DOHH2 (cell line): ENCODE measurements around the gene RNU1-3.
"Not testable (repeated sequence)": the region's sequence is repeated elsewhere in the genome, so short reads cannot be mapped to it uniquely, and the experiment has no call there.

ENCODE experiments used
- H3F3A ChIP-seq: fragments of 200-600 bp; sonication (generic), shearing (Covaris generic); 2 replicates; pipeline ENCODE4 v1.6.0; 2016; ENCODE audit warnings: antibody characterized with exemption, mild to moderate bottlenecking; ENCODE audit not compliant: control insufficient read depth, insufficient read depth
- H3K27ac ChIP-seq: fragments of 200-600 bp; sonication (generic); 2 replicates; pipeline ENCODE4 v1.5.1; 2014; ENCODE audit warnings: low read depth, mild to moderate bottlenecking, low read length, moderate library complexity
- H3K27me3 ChIP-seq: fragments of 200-600 bp; sonication (generic); 2 replicates; pipeline ENCODE4 v1.6.1; 2014; ENCODE audit warnings: mild to moderate bottlenecking, low read length, mixed read lengths; ENCODE audit not compliant: control insufficient read depth
- H3K36me3 ChIP-seq: fragments of 200-600 bp; sonication (generic); 2 replicates; pipeline ENCODE4 v1.6.1; 2014; ENCODE audit warnings: mild to moderate bottlenecking, low read length, moderate library complexity, mixed read lengths; ENCODE audit not compliant: control insufficient read depth
- H3K4me1 ChIP-seq: fragments of 200-600 bp; sonication (generic); 2 replicates; pipeline ENCODE4 v1.6.1; 2014; ENCODE audit warnings: mild to moderate bottlenecking, low read length, mixed read lengths; ENCODE audit not compliant: control insufficient read depth
- H3K4me2 ChIP-seq: fragments of 200-600 bp; sonication (generic); 2 replicates; pipeline ENCODE4 v1.6.0; 2014; ENCODE audit warnings: mild to moderate bottlenecking, low read length, moderate library complexity
- H3K4me3 ChIP-seq: fragments of 200-600 bp; sonication (generic); 2 replicates; pipeline ENCODE4 v1.5.1; 2014; ENCODE audit warnings: mild to moderate bottlenecking, low read length, mixed read lengths
- H3K79me2 ChIP-seq: fragments of 200-600 bp; sonication (generic); 2 replicates; pipeline ENCODE4 v1.6.1; 2014; ENCODE audit warnings: mild to moderate bottlenecking, low read length, mixed read lengths; ENCODE audit not compliant: control insufficient read depth
- H3K9me2 ChIP-seq: fragments of 200-600 bp; sonication (generic); replicated peaks from 2 replicates; pipeline ENCODE4 v1.6.1; 2014; ENCODE audit warnings: mild to moderate bottlenecking, low read length, mixed read lengths; ENCODE audit not compliant: control insufficient read depth
- H3K9me3 ChIP-seq: fragments of 200-600 bp; sonication (generic); 2 replicates; pipeline ENCODE4 v1.6.1; 2014; ENCODE audit warnings: antibody characterized with exemption, low read length, mixed read lengths; ENCODE audit not compliant: control insufficient read depth, insufficient read depth
- H4K20me1 ChIP-seq: fragments of 200-600 bp; sonication (generic); 2 replicates; pipeline ENCODE4 v1.6.0; 2014; ENCODE audit warnings: low read depth, mild to moderate bottlenecking, antibody characterized with exemption, low read length, moderate library complexity; ENCODE audit not compliant: control insufficient read depth, insufficient read depth
- EZH2phosphoT487 ChIP-seq: fragments of 200-600 bp; sonication (generic); IDR thresholded peaks from 2 replicates; pipeline ENCODE4 v1.6.1; 2017; ENCODE audit warnings: borderline replicate concordance, mild to moderate bottlenecking, antibody characterized with exemption, low read length, moderate library complexity, mixed read lengths
- TF ChIP-seq, protein P1 (sequence below): fragments of 200-600 bp; sonication (generic); IDR thresholded peaks from one replicate; pipeline ENCODE4 v1.5.1; 2014; ENCODE audit warnings: antibody characterized with exemption, mild to moderate bottlenecking, low read depth, low read length; ENCODE audit not compliant: poor library complexity, severe bottlenecking

The RNU1-3 gene

DNA sequence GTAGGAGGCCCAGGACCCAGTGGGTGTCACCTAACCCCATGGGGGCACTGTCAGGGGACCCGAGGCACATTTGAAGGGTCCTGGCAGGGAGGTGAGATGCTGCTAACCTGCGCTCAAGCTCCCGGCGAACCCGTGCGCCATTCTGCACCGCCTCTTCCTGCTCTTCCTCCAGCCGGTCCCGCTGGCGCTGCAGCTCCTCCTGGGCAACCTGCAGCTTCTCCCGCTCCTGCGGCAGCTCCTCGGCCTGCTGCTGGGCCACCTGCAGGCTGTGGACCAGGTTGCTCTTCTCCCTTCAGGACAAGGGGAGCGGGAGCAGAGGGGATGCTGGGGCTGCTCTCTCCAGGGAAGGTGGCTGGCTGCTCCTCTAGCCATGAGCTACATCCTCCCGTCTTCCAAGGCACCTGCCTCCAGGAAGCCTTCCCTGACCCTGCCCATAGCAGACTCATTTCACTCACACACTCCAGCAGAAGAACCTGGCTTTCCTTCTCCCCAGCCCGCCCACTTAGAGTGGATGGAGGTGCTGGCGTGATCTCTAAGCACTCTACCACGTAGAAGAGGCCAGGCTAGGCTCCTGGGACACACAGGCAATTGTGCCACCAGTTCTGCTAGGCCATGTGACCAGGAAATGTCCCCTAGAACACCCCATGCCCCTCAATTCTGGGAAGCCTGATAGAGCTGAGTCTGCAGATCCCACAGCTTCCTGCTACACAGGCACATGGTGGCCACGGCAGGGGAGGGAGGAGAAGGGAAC is 38.2 kb downstream of the RNU1-3 start:
- Histone ChIP-seq H3K27ac (no peak overlapping the region), H3K9me2 (no peaks in the 10 kb centered on the region), H3K9me3 (no peaks in the 10 kb centered on the region), H3K79me2 (no peaks in the 10 kb centered on the region), H3K36me3 (peaks cover 59% of the 10 kb centered on the region), H3K4me3 (no peak overlapping the region), H3K4me1 (no peaks in the 10 kb centered on the region), H3K4me2 (no peak overlapping the region), H3F3A (no peaks in the 10 kb centered on the region), H4K20me1 (no peaks in the 10 kb centered on the region), H3K27me3 (no peaks in the 10 kb centered on the region)
- TF ChIP-seq EZH2phosphoT487: no peak

DNA sequence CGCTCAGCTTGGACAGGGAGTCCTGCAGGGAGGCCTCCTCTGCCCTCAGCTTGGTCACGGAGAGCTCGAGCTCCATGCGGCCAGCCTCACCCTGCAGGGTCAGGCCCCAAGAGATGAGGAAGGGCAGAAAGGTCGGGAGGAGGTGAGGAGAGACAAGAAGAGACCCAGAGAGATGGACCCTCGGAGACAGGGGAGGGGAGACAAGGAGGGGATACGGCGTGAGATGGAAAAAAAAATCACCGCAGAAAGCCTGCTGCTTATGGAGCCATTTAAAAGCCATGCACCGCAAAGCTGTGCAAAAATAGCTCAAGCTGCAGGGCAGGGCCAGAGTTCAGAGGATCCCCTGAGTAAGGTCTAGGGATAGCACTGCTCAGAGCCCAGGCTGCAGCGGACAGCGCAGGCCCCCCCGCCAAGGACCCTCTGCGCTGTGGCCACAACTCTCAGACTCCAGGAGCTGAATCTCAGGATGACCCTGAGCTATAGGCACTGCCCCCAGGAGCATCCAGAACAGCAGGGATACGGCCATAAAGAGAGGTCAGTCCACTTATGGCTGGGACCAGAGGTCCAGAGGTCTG is 40.3 kb downstream of the RNU1-3 start:
- peaks cover 52% of the 10 kb centered on the region for H3K36me3 ChIP-seq
- H3K4me2 ChIP-seq, H3F3A ChIP-seq, H3K4me1 ChIP-seq, H3K4me3 ChIP-seq, H3K79me2 ChIP-seq, H3K9me3 ChIP-seq, H3K27me3 ChIP-seq, H4K20me1 ChIP-seq, H3K27ac ChIP-seq, H3K9me2 ChIP-seq: not testable (repeated sequence)

DNA sequence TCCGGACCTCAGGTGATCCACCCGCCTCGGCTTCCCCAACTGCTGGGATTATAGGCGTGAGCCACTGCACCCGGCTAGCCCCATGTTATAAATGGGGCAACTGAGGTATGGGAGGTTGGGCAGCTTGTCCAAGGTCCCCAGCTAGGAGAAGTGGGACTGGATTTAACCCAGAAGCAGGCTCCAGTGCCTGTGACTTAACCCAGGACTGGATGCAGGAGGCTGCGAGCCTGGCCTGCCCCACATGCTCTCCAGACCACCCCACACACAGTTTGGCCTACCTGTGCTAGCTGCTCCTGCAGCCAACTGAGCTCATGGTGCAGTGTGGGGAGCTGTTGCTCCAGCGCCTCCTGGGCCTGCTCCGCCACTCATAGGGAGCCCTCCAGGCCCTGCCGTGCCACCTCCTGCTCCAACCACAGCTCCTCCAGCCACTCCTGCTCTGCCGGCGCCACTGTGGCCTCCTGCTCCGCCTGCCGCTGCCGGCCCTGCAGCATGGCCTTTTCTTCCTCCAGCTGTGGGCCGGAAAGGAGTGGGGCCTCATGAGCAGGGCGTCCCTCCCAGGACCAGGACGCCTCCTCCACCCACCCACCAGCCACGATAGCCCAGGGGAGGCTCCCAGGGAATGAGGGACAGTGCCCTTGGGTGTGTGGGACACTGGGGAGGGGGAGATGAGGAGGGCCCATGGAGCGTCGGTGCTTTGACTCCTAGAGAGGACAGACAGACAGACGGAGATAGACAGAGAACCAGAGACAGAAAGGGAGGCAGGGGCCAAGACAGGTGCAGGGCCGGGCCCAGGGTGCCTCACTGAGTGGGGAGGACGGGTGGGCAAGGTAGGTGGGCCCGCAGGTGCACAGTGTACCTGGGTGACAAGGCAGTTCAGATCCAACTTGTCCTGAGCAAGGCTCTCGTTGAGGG is 41.0 kb downstream of the RNU1-3 start:
- Histone ChIP-seq H3K9me2 (no peaks in the 10 kb centered on the region), H3F3A (no peaks in the 10 kb centered on the region), H3K4me1 (no peaks in the 10 kb centered on the region), H3K27ac (no peak overlapping the region), H3K79me2 (no peaks in the 10 kb centered on the region), H3K27me3 (no peaks in the 10 kb centered on the region), H3K9me3 (no peaks in the 10 kb centered on the region), H3K4me2 (no peak overlapping the region), H3K36me3 (peaks cover 46% of the 10 kb centered on the region), H3K4me3 (no peak overlapping the region), H4K20me1 (no peaks in the 10 kb centered on the region)
- no peak for TF ChIP-seq EZH2phosphoT487
- TF ChIP-seq, protein P1, sequence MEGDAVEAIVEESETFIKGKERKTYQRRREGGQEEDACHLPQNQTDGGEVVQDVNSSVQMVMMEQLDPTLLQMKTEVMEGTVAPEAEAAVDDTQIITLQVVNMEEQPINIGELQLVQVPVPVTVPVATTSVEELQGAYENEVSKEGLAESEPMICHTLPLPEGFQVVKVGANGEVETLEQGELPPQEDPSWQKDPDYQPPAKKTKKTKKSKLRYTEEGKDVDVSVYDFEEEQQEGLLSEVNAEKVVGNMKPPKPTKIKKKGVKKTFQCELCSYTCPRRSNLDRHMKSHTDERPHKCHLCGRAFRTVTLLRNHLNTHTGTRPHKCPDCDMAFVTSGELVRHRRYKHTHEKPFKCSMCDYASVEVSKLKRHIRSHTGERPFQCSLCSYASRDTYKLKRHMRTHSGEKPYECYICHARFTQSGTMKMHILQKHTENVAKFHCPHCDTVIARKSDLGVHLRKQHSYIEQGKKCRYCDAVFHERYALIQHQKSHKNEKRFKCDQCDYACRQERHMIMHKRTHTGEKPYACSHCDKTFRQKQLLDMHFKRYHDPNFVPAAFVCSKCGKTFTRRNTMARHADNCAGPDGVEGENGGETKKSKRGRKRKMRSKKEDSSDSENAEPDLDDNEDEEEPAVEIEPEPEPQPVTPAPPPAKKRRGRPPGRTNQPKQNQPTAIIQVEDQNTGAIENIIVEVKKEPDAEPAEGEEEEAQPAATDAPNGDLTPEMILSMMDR: no peak

DNA sequence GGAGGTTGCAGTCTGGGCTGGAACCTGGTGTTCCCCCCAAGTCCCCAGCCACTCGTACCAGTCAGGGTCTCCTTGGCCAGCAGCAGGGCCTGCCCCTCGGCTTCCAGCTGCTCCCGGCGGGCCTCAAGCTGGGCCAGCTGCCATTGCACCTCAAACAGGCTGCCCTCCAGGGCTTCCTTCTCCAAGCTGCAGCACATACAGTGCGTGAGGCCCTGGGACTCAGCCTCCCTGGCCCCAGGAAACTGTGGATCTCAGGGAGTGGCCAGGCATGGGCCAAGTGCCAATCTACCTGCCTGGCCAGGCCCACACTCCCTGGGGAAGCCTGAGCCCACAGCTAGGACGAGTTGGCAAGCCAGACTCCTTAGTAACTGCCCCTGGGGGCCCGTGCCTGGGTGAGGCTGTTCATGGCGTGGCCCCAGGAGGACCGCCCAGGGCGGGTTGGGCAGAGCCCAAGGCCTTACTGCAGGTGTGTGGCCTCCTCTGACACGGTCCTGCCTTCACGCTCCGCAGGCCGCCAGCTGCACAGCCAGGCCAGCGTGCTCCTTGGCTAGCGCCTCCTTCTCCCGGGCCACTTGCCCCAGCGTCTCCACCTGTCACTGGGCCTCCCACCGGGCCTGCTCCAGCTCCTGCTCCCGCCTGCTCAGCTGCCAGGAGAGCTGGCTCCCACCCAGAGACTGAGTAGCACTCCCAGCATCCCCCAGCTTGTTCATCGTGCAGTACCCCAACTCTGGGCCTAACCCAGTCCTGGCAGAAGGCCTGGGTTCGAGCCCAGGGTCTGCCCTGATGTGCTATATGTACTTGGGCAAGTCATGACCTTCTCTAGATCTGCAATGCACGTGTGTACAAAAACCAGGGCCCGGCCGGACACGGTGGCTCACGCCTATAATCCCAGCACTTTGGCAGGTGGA is 42.7 kb downstream of the RNU1-3 start:
- not testable (repeated sequence) for H3K9me2 ChIP-seq, H4K20me1 ChIP-seq, H3K27ac ChIP-seq, H3K4me3 ChIP-seq, H3K9me3 ChIP-seq, H3K27me3 ChIP-seq, H3K79me2 ChIP-seq, H3K4me2 ChIP-seq, H3K4me1 ChIP-seq, H3F3A ChIP-seq
- peaks cover 34% of the 10 kb centered on the region for H3K36me3 ChIP-seq

DNA sequence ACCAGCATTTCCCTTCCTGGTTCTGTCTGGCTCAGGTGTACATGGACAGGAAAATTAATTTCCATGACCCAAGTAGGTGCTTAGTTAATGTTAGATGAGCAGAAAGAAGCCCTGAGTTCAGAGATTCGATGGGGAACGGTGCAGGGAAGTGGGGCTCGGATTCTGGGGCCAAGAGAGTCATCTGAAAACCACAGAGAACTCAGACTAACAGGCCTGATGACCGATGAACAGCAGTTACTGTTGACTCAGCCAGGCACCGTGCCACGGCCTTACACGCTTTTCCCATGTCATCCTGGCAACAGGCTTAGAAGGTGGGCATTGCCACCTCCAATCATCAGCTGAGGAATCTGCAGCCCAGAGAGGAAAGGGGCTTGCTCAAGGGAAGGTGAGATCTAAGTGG is 43.4 kb downstream of the RNU1-3 start:
- H3K9me3 ChIP-seq, H3F3A ChIP-seq, H3K4me2 ChIP-seq, H4K20me1 ChIP-seq, H3K4me1 ChIP-seq, H3K9me2 ChIP-seq, H3K4me3 ChIP-seq, H3K79me2 ChIP-seq, H3K27ac ChIP-seq, H3K27me3 ChIP-seq: not testable (repeated sequence)
- peaks cover 29% of the 10 kb centered on the region for H3K36me3 ChIP-seq

DNA sequence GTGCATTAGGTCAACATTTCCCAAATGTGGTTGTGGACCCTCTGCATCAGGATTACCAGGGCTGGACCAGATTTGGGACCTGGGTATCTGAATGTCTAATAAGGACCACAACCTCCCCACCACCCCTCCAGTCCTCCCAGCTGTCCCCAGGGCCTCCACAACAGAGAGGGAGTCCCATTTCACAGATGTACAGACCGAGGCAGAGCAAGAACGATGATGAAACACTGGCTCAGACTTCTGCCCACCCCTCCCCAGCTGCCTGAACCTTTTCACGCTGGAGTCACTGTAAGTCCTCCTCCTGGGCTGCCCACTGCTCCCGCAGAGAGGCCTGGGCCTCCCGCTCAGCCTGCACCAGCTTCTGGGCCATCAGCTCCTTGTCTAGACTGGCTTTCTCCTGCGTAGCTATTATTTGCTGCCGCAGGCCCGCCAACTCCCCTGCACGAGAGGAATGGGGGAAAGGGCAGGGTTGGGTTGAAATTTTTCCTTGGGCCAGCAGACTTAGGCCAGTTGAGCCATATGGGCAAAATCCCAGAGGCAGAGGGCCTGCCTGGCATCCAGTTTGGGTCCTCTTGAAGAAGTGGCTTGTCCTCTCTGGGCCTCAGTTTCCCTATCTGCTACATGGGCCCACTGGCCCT is 45.0 kb downstream of the RNU1-3 start:
- H3K79me2 ChIP-seq, H3K4me3 ChIP-seq, H3F3A ChIP-seq, H3K4me1 ChIP-seq, H3K27me3 ChIP-seq, H3K9me3 ChIP-seq, H4K20me1 ChIP-seq, H3K27ac ChIP-seq, H3K9me2 ChIP-seq, H3K4me2 ChIP-seq: not testable (repeated sequence)
- peaks cover 27% of the 10 kb centered on the region for H3K36me3 ChIP-seq
